ENCODE measurements around the gene ZNF774.
"Not testable (repeated sequence)": the region's sequence is repeated elsewhere in the genome, so short reads cannot be mapped to it uniquely, and the experiment has no call there.

- not testable (repeated sequence) for TF ChIP-seq POLR2A, CTCF, EP300 (IDR thresholded peaks at IDR 0.05)
Measured at GRCh38 chr15:90347431-90348065, 4.5 kb upstream of the ZNF774 start.
